ENCODE measurements around the gene HAGHL.

Gene HAGHL, protein sequence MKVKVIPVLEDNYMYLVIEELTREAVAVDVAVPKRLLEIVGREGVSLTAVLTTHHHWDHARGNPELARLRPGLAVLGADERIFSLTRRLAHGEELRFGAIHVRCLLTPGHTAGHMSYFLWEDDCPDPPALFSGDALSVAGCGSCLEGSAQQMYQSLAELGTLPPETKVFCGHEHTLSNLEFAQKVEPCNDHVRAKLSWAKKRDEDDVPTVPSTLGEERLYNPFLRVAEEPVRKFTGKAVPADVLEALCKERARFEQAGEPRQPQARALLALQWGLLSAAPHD

DNA sequence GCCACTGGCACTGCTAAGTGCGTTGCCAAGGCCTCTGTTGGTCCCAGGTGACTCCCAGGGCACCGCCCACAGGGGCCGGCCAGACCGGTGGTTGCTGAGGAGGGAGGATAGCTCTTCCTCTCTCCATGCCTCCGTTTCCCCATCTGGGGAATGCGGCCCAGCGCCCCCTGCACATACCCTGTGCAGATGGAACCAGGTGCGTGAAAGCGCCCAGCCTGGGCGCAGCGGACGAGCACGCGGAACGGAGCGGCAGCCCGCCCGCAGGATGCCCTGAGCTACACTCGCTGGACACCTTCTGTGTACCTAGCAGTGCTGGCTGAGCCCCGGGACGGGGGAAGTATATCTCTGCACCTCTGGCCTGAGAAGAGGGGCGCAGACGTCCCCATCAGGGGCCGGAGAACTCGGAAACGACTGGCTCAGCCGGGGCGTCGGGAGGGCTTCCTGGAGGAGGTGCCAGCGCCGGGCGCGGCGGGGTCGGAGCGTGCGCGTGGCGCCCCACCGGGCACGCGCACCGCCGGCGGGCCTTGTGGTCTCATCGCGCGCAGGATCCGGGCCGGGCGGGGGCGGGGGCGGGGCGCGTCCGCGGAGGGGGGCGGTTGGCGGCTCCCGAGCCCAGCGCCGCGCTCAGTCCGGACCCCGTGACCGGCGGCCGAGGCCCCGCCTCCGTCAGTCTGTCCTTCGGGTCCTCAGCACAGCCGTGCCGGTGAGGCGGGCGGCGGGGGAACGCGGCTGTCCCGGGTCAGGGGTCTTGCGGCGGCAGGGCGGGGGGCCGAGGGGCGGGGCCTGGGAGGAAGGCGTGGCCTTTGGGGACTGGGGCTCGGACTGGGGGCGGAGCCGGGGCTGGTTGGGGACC lies at the start of gene HAGHL, which contains the start of gene CCDC78:
Gene HAGHL (plus strand): TSS at position 669 of the 853 bp plus-strand sequence. CDS start 404 bp downstream, outside the sequence.
Gene CCDC78 (minus strand): TSS at position 6 of the 853 bp plus-strand sequence. CDS start 76 bp downstream, outside the sequence.
- no peak for TF ChIP-seq GATA3 (IDR thresholded peaks at IDR 0.05; ENCODE audit: low read depth, low read length)
- TF ChIP-seq GATA2 (IDR thresholded peaks at IDR 0.05; ENCODE audit: low read depth, low read length), result no peak

- TF ChIP-seq GATA2 (IDR thresholded peaks at IDR 0.05; ENCODE audit: low read depth, low read length) (no peak), GATA3 (IDR thresholded peaks at IDR 0.05; ENCODE audit: low read depth, low read length) (no peak)
Measured at GRCh38 chr16:677316-678190, 49.4 kb upstream of the HAGHL start.

- TF ChIP-seq GATA2 (IDR thresholded peaks at IDR 0.05; ENCODE audit: low read depth, low read length), result no peak
- TF ChIP-seq GATA3 (IDR thresholded peaks at IDR 0.05; ENCODE audit: low read depth, low read length), result no peak
Measured at GRCh38 chr16:678209-678857, 48.6 kb upstream of the HAGHL start.

DNA sequence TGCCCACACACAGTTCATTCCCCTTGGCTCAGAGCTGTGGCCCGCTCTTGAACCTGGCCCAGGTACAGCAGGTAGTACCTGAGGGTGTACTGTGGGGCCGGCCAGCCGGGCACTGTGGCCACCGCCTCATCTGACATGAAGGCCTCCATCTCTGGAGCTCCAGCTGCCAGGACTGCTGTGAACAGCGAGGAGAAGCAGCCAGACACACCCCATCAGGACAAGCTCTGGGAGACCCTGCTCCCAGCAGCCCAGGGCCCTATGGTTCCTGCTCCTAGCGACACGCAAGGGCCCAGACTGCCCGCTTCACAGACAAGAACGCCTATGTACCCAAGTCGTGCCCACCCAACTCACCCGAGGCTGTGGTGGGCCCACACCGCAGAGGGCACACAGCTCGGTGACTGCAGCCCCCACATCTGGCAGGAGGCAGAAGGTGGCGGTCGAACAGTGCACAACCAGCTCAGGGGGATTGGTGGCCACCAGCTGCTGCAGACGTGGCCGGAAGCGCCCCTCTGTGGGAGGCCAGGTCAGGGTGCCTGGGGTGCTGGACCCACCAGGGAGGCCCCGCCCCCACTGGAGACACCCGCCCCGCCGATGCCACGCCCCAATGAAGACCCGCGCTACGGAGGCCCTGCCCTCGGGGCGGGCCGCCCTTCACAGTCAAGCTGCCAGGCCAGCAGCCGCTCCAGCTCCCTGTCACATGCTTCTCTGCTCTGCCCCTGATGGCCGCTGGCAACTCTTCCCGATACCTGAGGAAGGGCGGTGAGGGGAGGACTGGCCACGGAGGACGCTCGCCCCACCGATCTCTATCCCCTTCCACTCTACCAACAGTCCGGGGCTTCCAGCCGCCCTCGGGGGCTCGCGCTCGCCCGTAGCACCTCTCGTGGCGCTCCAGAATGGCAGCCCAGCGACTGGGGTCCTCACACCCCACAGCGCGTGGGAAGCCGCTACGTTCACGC lies 47.8 kb upstream of the HAGHL start:
- TF ChIP-seq GATA2 (IDR thresholded peaks at IDR 0.05; ENCODE audit: low read depth, low read length) (no peak), GATA3 (IDR thresholded peaks at IDR 0.05; ENCODE audit: low read depth, low read length) (no peak)

DNA sequence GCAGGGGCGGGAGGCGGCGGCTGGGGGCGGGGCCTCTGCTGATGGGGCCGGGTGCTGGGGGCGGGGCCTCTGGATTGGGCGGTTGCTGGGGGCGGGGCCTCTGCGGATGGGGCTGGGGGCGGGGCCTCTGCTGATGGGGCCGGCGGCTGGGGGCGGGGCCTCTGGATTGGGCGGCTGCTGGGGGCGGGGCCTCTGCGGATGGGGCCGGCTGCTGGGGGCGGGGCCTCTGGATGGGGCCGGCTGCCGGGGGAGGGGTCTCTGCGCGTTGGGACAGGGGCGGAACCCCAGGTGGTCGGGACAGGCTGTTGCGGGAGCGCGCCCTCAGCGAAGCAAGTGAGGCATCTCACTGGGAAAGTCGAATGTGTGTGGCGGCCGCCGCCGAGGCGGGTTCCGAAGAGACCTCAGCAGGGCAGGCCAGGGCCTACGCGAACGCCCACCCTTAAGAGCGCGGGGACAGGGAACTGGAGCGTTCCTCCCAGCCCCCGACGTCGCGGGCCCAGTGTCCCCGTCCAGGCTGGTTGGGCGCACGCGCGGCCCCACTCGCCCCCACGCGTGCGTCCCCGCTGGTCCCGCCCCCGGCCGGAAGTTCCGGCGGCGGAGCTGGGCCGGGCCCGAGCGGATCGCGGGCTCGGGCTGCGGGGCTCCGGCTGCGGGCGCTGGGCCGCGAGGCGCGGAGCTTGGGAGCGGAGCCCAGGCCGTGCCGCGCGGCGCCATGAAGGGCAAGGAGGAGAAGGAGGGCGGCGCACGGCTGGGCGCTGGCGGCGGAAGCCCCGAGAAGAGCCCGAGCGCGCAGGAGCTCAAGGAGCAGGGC lies 46.9 kb upstream of the HAGHL start, which contains the start of gene STUB1:
Gene STUB1 (plus strand): TSS at position 597 of the 811 bp plus-strand sequence. CDS start 116 bp downstream, at position 713.
- TF ChIP-seq GATA3 (IDR thresholded peaks at IDR 0.05; ENCODE audit: low read depth, low read length) (no peak), GATA2 (IDR thresholded peaks at IDR 0.05; ENCODE audit: low read depth, low read length) (no peak)

- TF ChIP-seq GATA2 (IDR thresholded peaks at IDR 0.05; ENCODE audit: low read depth, low read length), result no peak
Measured at GRCh38 chr16:680625-680945, 46.3 kb upstream of the HAGHL start.

DNA sequence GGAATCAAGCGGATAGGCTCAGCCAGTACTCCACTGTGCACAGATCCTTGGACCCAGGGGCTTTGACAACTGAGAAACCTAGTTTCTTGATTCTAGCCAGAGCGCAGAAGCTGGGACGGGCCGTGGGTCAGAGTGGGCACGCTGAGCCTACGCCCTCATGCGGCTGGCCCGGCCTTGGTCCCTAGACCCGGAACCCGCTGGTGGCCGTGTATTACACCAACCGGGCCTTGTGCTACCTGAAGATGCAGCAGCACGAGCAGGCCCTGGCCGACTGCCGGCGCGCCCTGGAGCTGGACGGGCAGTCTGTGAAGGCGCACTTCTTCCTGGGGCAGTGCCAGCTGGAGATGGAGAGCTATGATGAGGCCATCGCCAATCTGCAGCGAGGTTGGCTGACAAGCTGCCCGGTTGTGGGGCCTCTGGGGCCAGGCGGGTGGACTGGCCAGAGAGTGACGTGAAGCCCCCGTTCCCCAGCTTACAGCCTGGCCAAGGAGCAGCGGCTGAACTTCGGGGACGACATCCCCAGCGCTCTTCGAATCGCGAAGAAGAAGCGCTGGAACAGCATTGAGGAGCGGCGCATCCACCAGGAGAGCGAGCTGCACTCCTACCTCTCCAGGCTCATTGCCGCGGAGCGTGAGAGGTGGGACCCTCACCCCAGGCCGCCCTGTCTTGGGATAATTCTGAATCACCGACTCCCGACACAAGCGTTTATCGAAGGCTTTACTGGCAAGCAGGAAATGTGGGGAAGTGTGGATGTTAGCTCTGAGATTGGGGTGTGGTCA lies 45.8 kb upstream of the HAGHL start:
- TF ChIP-seq GATA2 (IDR thresholded peaks at IDR 0.05; ENCODE audit: low read depth, low read length) (no peak), GATA3 (IDR thresholded peaks at IDR 0.05; ENCODE audit: low read depth, low read length) (no peak)

- TF ChIP-seq GATA2 (IDR thresholded peaks at IDR 0.05; ENCODE audit: low read depth, low read length), result no peak
- TF ChIP-seq GATA3 (IDR thresholded peaks at IDR 0.05; ENCODE audit: low read depth, low read length), result no peak
Measured at GRCh38 chr16:681746-682427, 45.0 kb upstream of the HAGHL start.

DNA sequence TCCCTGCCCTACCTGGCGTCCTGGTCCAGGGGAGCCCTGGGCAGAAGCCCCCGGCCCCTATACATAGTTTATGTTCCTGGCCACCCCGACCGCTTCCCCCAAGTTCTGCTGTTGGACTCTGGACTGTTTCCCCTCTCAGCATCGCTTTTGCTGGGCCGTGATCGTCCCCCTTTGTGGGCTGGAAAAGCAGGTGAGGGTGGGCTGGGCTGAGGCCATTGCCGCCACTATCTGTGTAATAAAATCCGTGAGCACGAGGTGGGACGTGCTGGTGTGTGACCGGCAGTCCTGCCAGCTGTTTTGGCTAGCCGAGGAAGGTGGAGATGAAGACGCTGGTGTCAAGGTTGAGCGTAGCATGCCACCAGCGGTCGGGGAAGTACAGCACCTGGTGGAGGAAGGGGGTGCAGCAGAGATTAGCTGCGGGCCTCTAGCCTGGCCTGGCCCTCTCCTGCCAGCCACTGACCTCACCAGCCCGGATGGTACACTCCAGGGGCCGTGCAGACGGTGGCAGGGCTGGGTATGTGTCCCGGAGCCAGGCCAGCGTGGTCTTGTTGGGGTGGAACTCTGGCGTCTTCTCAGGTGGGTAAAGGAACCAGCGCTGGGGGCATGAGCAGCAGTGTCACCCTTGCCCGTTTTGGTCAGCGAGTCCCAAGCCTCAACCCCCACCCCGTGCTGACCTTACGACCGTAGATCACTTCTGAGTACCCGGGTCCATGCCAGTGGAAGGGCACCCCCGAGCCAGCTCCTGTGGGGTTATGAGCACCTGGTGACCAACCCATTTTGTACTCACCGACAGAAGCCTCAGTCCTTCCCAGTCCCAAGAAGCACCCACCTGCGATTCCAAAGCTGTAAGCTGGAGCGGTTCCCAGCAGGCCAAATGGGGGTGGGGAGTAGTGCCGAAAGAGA lies 44.2 kb upstream of the HAGHL start:
- no peak for TF ChIP-seq GATA2 (IDR thresholded peaks at IDR 0.05; ENCODE audit: low read depth, low read length)
- TF ChIP-seq GATA3 (IDR thresholded peaks at IDR 0.05; ENCODE audit: low read depth, low read length), result no peak
